HEK293T (cell line): Measurements from ENCODE around the gene MAZ.

Experiments used
- ARNT ChIP-seq: fragments of 450-650 bp; IDR thresholded peaks from 2 replicates; pipeline ENCODE4 v1.6.1; 2017; ENCODE audit warnings: mild to moderate bottlenecking
- BHLHE40 ChIP-seq: fragments of 450-650 bp; IDR thresholded peaks from 2 replicates; pipeline ENCODE4 v1.6.1; 2016; ENCODE audit warnings: mild to moderate bottlenecking, moderate library complexity, borderline replicate concordance
- CTBP1 ChIP-seq: fragments of 450-650 bp; IDR thresholded peaks from 2 replicates; pipeline ENCODE4 v1.6.1; 2016; ENCODE audit warnings: borderline replicate concordance
- ELF4 ChIP-seq: fragments of 450-650 bp; IDR thresholded peaks from 2 replicates; pipeline ENCODE4 v1.6.1; 2017; ENCODE audit warnings: antibody characterized with exemption
- FOXM1 ChIP-seq: fragments of 450-650 bp; IDR thresholded peaks from 2 replicates; pipeline ENCODE4 v1.6.1; 2017; ENCODE audit warnings: mild to moderate bottlenecking, borderline replicate concordance
- HDGF ChIP-seq: fragments of 450-650 bp; IDR thresholded peaks from 2 replicates; pipeline ENCODE4 v1.6.1; 2017; ENCODE audit warnings: antibody characterized with exemption, borderline replicate concordance
- L3MBTL2 ChIP-seq: fragments of 450-650 bp; conservative IDR thresholded peaks from 2 replicates; pipeline ENCODE4 v1.6.1; 2016; ENCODE audit warnings: mild to moderate bottlenecking
- LEF1 ChIP-seq: fragments of 450-650 bp; IDR thresholded peaks from 2 replicates; pipeline ENCODE4 v1.6.1; 2017; ENCODE audit warnings: mild to moderate bottlenecking, borderline replicate concordance
- SP1 ChIP-seq: fragments of 450-650 bp; IDR thresholded peaks from 2 replicates; pipeline ENCODE4 v1.6.1; 2017
- SUZ12 ChIP-seq: fragments of 450-650 bp; IDR thresholded peaks from 2 replicates; pipeline ENCODE4 v1.6.1; 2016; ENCODE audit warnings: mild to moderate bottlenecking
- TARDBP ChIP-seq: fragments of 450-650 bp; IDR thresholded peaks from 2 replicates; pipeline ENCODE4 v1.6.1; 2016
- ZNF384 ChIP-seq: fragments of 450-650 bp; IDR thresholded peaks from 2 replicates; pipeline ENCODE4 v1.6.1; 2016
- TF ChIP-seq, protein P1 (sequence below): fragments of 450-650 bp; IDR thresholded peaks from 2 replicates; pipeline ENCODE4 v1.6.1; 2016

DNA sequence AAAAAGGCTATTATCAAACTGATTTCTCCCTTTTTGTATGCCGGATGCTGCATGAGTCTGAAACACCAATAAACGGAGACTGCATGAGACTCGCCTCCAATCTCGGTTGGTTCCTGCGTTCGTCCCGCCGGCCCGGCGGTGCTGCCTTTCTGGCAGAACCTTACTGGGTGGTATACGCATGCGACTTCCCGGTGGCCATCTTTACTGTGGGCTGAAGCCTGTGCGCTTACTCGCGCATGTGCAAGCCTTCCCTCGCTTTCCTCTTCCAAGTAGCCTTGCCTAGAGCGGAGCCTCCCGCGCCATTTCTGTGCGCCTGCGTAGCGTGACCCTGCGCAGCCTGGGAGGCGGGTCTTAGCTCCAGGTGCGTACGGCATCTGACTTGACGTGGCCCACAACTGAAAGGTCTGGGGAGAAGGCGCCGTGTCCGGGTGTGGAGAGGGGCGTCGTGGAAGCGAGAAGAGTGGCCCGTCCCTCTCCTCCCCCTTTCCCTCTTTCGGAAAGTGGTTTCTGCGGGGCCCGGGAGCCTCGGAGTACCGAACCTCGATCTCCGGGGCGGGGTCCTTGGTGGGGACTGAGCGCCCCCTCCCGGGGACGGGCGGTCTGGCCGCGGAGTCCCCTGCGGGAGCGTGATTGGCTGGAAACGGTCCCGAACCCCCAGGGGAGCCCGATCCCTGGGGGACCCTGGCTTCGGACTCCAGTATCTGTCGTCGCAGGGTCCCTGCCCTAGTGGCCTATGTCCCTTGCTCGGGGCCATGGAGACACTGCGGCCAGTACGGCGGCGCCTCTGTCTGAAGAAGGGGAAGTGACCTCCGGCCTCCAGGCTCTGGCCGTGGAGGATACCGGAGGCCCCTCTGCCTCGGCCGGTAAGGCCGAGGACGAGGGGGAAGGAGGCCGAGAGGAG, 9.7 kb downstream of the MAZ start, which contains the start of gene PAGR1:
- TF ChIP-seq L3MBTL2 (no peak), LEF1 (no peak), ELF4 (no peak), ARNT (no peak), SUZ12 (no peak), HDGF (no peak), BHLHE40 (no peak), ZNF384 (no peak), TARDBP (no peak), SP1 (no peak), CTBP1 (no peak), FOXM1 (no peak)
- TF ChIP-seq, protein P1, sequence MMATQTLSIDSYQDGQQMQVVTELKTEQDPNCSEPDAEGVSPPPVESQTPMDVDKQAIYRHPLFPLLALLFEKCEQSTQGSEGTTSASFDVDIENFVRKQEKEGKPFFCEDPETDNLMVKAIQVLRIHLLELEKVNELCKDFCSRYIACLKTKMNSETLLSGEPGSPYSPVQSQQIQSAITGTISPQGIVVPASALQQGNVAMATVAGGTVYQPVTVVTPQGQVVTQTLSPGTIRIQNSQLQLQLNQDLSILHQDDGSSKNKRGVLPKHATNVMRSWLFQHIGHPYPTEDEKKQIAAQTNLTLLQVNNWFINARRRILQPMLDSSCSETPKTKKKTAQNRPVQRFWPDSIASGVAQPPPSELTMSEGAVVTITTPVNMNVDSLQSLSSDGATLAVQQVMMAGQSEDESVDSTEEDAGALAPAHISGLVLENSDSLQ: no peak
